Spleen (tissue), 11 donors: Measurements from ENCODE around the gene SERPINE1. TPM values are rescaled to one million over a fixed set of nuclear protein-coding genes. Genes with fewer than 3 reads are reported as not detected.
A peak's percentile ranks its signal among the peaks of the same experiment; 100 is the strongest.

Experiments used
- DNase-seq: peaks from one replicate; pipeline ENCODE4 v3.0.0-alpha.2; 2020
- H3K27ac ChIP-seq, 8 donors: fragments of 200-600 bp; sonication (generic) in 7 of 8; 1 replicate in 4 of 8; 2 replicates in 4 of 8; pipeline versions ENCODE4 v1.5.0 to v1.8.0; 2016 to 2021; ENCODE audit warnings: inconsistent platforms in 4 of 8, mild to moderate bottlenecking in 4 of 8, moderate library complexity in 1 of 8
- H3K27me3 ChIP-seq, 7 donors: fragments of 200-600 bp; sonication (generic) in 6 of 7; replicated peaks in 1 of 7; 1 replicate in 4 of 7; 2 replicates in 3 of 7; pipeline versions ENCODE4 v1.5.0 to v1.8.0; 2016 to 2021; ENCODE audit warnings: inconsistent platforms in 3 of 7, mild to moderate bottlenecking in 1 of 7
- H3K36me3 ChIP-seq, 6 donors: fragments of 200-600 bp; sonication (generic) in 5 of 6; 1 replicate in 4 of 6; 2 replicates in 2 of 6; pipeline versions ENCODE4 v1.5.0 to v1.8.0; 2016 to 2021; ENCODE audit warnings: inconsistent platforms in 2 of 6
- H3K4me1 ChIP-seq, 6 donors: fragments of 200-600 bp; sonication (generic) in 5 of 6; 1 replicate in 3 of 6; 2 replicates in 3 of 6; pipeline versions ENCODE4 v1.5.0 to v1.8.0; 2016 to 2021; ENCODE audit warnings: inconsistent platforms in 3 of 6
- H3K4me3 ChIP-seq, 8 donors: fragments of 200-600 bp; sonication (generic) in 7 of 8; 1 replicate in 4 of 8; 2 replicates in 4 of 8; pipeline versions ENCODE4 v1.5.0 to v1.8.0; 2016 to 2021; ENCODE audit warnings: inconsistent platforms in 4 of 8, mild to moderate bottlenecking in 4 of 8, moderate library complexity in 2 of 8
- H3K9me3 ChIP-seq, 8 donors: fragments of 200-600 bp; sonication (generic) in 7 of 8; 1 replicate in 4 of 8; 2 replicates in 4 of 8; pipeline versions ENCODE4 v1.5.0 to v1.8.0; 2016 to 2021; ENCODE audit warnings: inconsistent platforms in 4 of 8
- POLR2A ChIP-seq, 3 donors: fragments of 450-650 bp; IDR thresholded peaks; one replicate each; pipeline ENCODE4 v1.5.1; 2017; ENCODE audit warnings: antibody characterized with exemption in 3 of 3, mild to moderate bottlenecking in 1 of 3
- POLR2AphosphoS5 ChIP-seq, 3 donors: sonication (generic); formaldehyde crosslinking; IDR thresholded peaks; one replicate each; pipeline ENCODE4 v1.5.1; 2017; ENCODE audit warnings: antibody characterized with exemption in 3 of 3
- WGBS, 5 donors: extraction: QIAGEN DNeasy Blood & Tissue Kit in 3 of 5; methylation state at CpG; one replicate each; pipeline versions ENCODE4 v1.1.5 to v1.1.7; 2013 to 2018; 5-methylcytosine and 5-hydroxymethylcytosine counted together
- intact Hi-C: fragments of 100-400 bp; cut with DNase I; formaldehyde crosslinking; loops from one replicate; pipeline ENCODE4 v1.15.0; 2023; ENCODE audit warnings: low total_unique reads
- polyA plus RNA-seq, 3 donors: library from polyadenylated mRNA; stranded (reverse); fragments of 200-250 nt; gene quantifications; one replicate each; pipeline ENCODE4 v1.2.1, GENCODE V29; 2013
- total RNA-seq, 7 donors: library from RNA; depleted of rRNA in 3 of 7; stranded (reverse); fragments of >200 nt in 3 of 7; fragmentation: NEBNext Ultra II Directional in 4 of 7; extraction: Animal tissue kit (Norgen Biotek cat#: 25700) in 4 of 7; gene quantifications; one replicate each; pipeline versions ENCODE4 v1.1.0 to v1.2.1, GENCODE V29; 2016 to 2021
- TF ChIP-seq, protein P1 (sequence below), 11 experiments: fragments of 200-600 bp in 7 of 11; fragments of 450-650 bp in 4 of 11; sonication (generic) in 4 of 11; IDR thresholded peaks in 8 of 11; conservative IDR thresholded peaks in 3 of 11; 1 replicate in 7 of 11; 2 replicates in 4 of 11; pipeline versions ENCODE4 v1.4.0 to v1.8.0; 2016 to 2021; ENCODE audit warnings: antibody characterized with exemption in 11 of 11, inconsistent platforms in 4 of 11, mild to moderate bottlenecking in 1 of 11
- donor health status: healthy with polysubstance abuse.
- donor health status: DM: no; HTN: no; CAD: no; lungs with moderate emphysema.
- donor health status: DM: no; HTN: no; CAD: no.
- donor health status: Bipolar disorder and iron deficiency.
- donor health status: healthy.
- donor health status: DM: no; HTN: no; CAD: no.
- donor health status: DM: yes; HTN: yes; CAD: no.

SERPINE1 gene
- total and polyA plus RNA-seq, 10 donors, result 2.2 to 46.4 (median 4.7) TPM

DNA sequence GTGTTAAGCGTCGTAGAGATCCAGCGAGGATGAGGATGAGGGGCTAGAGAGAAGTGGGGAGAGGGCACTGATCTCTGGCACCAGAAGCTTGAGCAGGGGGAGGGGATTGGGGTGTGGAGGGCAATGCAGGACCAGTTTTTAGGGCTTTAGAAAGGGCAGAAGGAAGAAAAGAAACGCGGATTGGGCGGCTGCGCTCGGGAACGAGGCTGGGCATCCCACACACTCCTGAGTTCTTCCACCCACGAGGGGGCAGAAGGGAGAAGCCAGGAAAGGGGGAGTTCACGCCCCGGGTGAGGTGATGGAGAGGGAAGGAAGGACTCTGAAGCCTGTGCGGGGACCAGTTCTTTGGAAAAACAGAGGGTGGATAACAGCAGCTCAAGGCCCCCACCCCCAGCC is 44.5 kb downstream of the SERPINE1 start:
- H3K9me3 ChIP-seq, result peaks cover 0 to 3% (median 0%) of the 10 kb centered on the region in 8 donors
- intact Hi-C loops, result no loop called here
- no peaks in the 10 kb centered on the region for H3K36me3 ChIP-seq
- H3K27me3 ChIP-seq, result peaks cover 28 to 100% (median 100%) of the 10 kb centered on the region in 7 donors
- no peak overlapping the region for H3K4me3 ChIP-seq
- 1 to 8% (median 4%) methylated on average over 12 to 13 of the region's 13 CpGs for WGBS, 5 donors
- no peak for DNase-seq
- TF ChIP-seq, protein P1, sequence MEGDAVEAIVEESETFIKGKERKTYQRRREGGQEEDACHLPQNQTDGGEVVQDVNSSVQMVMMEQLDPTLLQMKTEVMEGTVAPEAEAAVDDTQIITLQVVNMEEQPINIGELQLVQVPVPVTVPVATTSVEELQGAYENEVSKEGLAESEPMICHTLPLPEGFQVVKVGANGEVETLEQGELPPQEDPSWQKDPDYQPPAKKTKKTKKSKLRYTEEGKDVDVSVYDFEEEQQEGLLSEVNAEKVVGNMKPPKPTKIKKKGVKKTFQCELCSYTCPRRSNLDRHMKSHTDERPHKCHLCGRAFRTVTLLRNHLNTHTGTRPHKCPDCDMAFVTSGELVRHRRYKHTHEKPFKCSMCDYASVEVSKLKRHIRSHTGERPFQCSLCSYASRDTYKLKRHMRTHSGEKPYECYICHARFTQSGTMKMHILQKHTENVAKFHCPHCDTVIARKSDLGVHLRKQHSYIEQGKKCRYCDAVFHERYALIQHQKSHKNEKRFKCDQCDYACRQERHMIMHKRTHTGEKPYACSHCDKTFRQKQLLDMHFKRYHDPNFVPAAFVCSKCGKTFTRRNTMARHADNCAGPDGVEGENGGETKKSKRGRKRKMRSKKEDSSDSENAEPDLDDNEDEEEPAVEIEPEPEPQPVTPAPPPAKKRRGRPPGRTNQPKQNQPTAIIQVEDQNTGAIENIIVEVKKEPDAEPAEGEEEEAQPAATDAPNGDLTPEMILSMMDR (IDR thresholded peaks at IDR 0.05 in 8 of 11, conservative IDR thresholded peaks at IDR 0.05 in 3 of 11), result no peak
- TF ChIP-seq POLR2AphosphoS5 (IDR thresholded peaks at IDR 0.05), result no peak
- no peak for TF ChIP-seq POLR2A (IDR thresholded peaks at IDR 0.05)
- no peak overlapping the region for H3K27ac ChIP-seq
- peaks cover 29 to 67% (median 51%) of the 10 kb centered on the region in 6 donors for H3K4me1 ChIP-seq

DNA sequence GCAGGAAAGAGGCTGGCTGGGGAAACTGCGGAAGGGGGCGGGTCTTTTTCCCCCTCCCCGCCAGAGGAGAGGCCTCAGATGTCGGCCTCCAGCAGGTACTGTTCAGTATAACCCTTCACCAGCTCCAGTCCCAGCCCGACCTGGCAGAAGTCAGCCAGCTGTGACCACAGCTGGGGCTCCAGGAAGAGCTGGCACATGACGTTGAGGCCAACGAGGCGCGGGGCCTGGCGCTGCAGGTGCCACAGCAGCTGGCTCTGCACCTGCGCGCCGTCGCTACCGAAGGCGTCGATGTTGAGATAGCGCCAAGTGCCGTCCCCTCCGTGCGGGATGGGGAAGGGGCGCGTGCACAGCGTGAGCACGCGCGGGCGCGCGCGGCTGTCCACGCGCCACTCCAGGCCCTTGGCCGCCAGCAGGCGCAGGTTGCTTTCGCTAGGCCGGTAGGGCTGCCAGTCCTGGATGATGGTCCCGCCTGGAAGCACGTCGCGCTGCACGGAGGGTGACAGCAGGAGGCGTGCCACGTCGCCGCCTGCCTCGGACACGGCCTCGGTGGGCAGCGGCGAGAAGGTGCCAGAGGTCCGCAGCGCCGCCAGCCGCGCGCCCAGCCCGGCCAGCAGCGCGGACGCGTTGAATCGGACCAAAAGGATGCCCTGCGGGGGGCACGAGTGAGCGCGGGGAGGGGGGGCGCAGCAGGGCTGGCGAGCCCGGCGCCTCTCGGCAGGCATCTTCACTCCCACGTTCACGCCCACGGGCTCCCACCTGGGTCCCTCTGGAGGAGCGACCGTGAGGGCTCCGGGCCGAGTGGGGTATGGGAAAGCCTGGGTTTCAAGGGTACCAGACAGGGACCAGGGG is 45.3 kb downstream of the SERPINE1 start:
- TF ChIP-seq, protein P1 (IDR thresholded peaks at IDR 0.05 in 8 of 11, conservative IDR thresholded peaks at IDR 0.05 in 3 of 11), result no peak
- TF ChIP-seq POLR2AphosphoS5 (IDR thresholded peaks at IDR 0.05), result peak; percentile 80 to 86 (median 80)
- Histone ChIP-seq H3K4me3 (peak overlapping the region in 3 of 8 donors; percentile 1 to 38 (median 22)), H3K4me1 (peaks cover 29 to 60% (median 50%) of the 10 kb centered on the region in 6 donors), H3K27ac (no peak overlapping the region), H3K36me3 (no peaks in the 10 kb centered on the region), H3K27me3 (peaks cover 28 to 100% (median 100%) of the 10 kb centered on the region in 7 donors), H3K9me3 (peaks cover 0 to 3% (median 0%) of the 10 kb centered on the region in 8 donors)
- DNase-seq, result no peak
- 0 to 5% (median 3%) methylated on average over 27 to 79 of the region's 79 CpGs for WGBS, 5 donors
- intact Hi-C loops, result no loop called here

DNA sequence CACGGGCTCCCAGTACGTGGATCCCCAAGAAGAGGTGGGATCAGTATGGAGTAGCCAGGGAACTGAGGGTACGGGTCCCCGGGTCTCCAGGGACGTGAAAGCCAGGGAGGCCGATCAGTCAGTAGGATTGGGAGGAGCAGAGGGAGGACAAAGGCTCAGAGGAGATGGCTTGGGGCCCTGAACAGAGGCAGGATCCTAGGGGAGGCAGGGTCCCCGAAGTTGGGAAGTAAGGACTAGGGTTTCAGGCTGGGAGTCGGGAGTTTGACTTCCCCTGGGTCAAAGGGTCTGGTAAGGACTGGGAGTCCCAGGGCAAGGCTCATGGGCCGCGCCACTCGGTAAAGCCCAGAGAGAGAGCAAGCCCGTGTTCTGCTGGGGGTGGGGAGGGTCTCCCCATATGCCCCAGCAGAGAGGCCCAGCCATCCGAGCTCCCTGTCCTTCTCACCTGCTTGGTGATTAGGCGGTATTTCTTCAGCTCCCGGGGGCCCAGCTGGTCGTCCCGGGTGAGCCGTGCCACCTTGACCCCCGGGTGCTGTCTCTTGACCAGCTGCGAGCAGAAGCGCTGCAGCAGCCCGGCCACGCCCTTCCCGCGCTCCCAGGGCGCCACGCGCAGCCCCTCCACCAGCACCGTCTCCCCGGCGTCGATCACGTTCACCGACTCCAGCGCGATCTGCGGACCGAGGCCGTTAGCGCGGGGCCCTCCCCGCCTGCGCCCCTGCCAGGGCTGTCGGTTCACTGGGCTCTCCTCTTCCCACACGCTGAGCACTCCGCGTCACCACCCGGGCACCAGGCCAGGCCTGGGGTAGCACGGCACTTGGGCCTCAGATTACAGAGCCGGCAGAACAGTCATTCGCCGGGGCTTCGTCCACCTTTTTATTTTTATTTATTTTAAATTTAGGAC is 46.2 kb downstream of the SERPINE1 start:
- Histone ChIP-seq H3K27ac (no peak overlapping the region), H3K9me3 (peaks cover 0 to 3% (median 0%) of the 10 kb centered on the region in 8 donors), H3K4me3 (peak overlapping the region in 3 of 8 donors; percentile 4 to 38 (median 22)), H3K36me3 (no peaks in the 10 kb centered on the region), H3K4me1 (peaks cover 29 to 60% (median 50%) of the 10 kb centered on the region in 6 donors), H3K27me3 (peaks cover 28 to 100% (median 100%) of the 10 kb centered on the region in 7 donors)
- intact Hi-C loops, result no loop called here
- 3 to 5% (median 3%) methylated on average over 18 to 53 of the region's 53 CpGs for WGBS, 5 donors
- no peak for TF ChIP-seq POLR2A (IDR thresholded peaks at IDR 0.05)
- TF ChIP-seq POLR2AphosphoS5 (IDR thresholded peaks at IDR 0.05), result peak in 1 of 3 donors; percentile 33
- TF ChIP-seq, protein P1 (IDR thresholded peaks at IDR 0.05 in 8 of 11, conservative IDR thresholded peaks at IDR 0.05 in 3 of 11), result no peak
- no peak for DNase-seq
